Spinal cord (tissue), 10 donors: ENCODE measurements around the gene RPL19. TPM values are rescaled to one million over a fixed set of nuclear protein-coding genes. Genes with fewer than 3 reads are reported as not detected.
"Not testable (repeated sequence)": the region's sequence is repeated elsewhere in the genome, so short reads cannot be mapped to it uniquely, and the experiment has no call there.

Experiments
- DNase-seq, 6 donors: peaks; one replicate each; pipeline versions ENCODE4 v3.0.0 to v3.0.0-alpha.2; 2013 to 2015; ENCODE audit warnings: low spot score in 6 of 6, low read depth in 4 of 6
- H3K27ac ChIP-seq: one replicate; pipeline ENCODE4 v1.5.1; 2013; ENCODE audit warnings: low read depth, low read length, control low read depth
- H3K27me3 ChIP-seq: one replicate; pipeline ENCODE4 v1.6.1; 2013; ENCODE audit warnings: low read length; ENCODE audit not compliant: control insufficient read depth, insufficient read depth
- H3K36me3 ChIP-seq: one replicate; pipeline ENCODE4 v1.6.1; 2013; ENCODE audit warnings: low read length; ENCODE audit not compliant: control insufficient read depth, insufficient read depth
- H3K4me1 ChIP-seq: one replicate; pipeline ENCODE4 v1.6.1; 2013; ENCODE audit warnings: low read length; ENCODE audit not compliant: control insufficient read depth, insufficient read depth
- H3K4me3 ChIP-seq: one replicate; pipeline ENCODE4 v1.5.1; 2013; ENCODE audit warnings: low read depth, low read length, control low read depth
- H3K9me3 ChIP-seq: one replicate; pipeline ENCODE4 v1.6.1; 2013; ENCODE audit warnings: low read length; ENCODE audit not compliant: control insufficient read depth, insufficient read depth
- WGBS: methylation state at CpG from one replicate; pipeline ENCODE4 v1.1.5; 2013; ENCODE audit warnings: missing lambda C conversion rate; ENCODE audit not compliant: insufficient coverage; 5-methylcytosine and 5-hydroxymethylcytosine counted together
- polyA plus RNA-seq, 2 donors: library from polyadenylated mRNA; unstranded; fragments of 120-200 nt; gene quantifications; one replicate each; pipeline ENCODE4 v1.2.1, GENCODE V29; 2013; ENCODE audit not compliant: insufficient read length in 2 of 2
- total RNA-seq, 2 donors: library from RNA; depleted of rRNA in 1 of 2; stranded (reverse); fragments of 120-200 nt in 1 of 2; fragments of >200 nt in 1 of 2; gene quantifications; one replicate each; pipeline versions ENCODE4 v1.2.3 to v1.2.4, GENCODE V29; 2013 to 2014
- donor health status: healthy.

The RPL19 gene
- total and polyA plus RNA-seq, 4 donors, result 650 to 2,773 (median 1,270) TPM

GRCh38 chr17:39250076-39250475 lies 50.0 kb downstream of the RPL19 start:
- H3K9me3 ChIP-seq, DNase-seq, H3K4me1 ChIP-seq, H3K27ac ChIP-seq, H3K4me3 ChIP-seq, H3K27me3 ChIP-seq: not testable (repeated sequence)
- WGBS, result 96% methylated on average over 4 of the region's 12 CpGs
- peaks cover 20% of the 10 kb centered on the region for H3K36me3 ChIP-seq

- no peak overlapping the region for H3K27ac ChIP-seq
- WGBS, result no CpG with 5 or more reads among the region's 1 CpG
Measured at GRCh38 chr17:39251997-39252396, 51.9 kb downstream of the RPL19 start.

GRCh38 chr17:39252788-39253460 lies 52.8 kb downstream of the RPL19 start:
- Histone ChIP-seq H3K27ac (no peak overlapping the region), H3K9me3 (no peaks in the 10 kb centered on the region), H3K4me1 (peaks cover 1% of the 10 kb centered on the region), H3K4me3 (no peak overlapping the region), H3K27me3 (no peaks in the 10 kb centered on the region), H3K36me3 (peaks cover 30% of the 10 kb centered on the region)
- 93% methylated on average over 4 of the region's 7 CpGs for WGBS
- DNase-seq, result no peak

More at GRCh38 chr17:39251997-39252396, 51.9 kb downstream of the RPL19 start:
- H3K4me1 ChIP-seq, result peaks cover 4% of the 10 kb centered on the region
- H3K36me3 ChIP-seq, result peaks cover 26% of the 10 kb centered on the region
- no peaks in the 10 kb centered on the region for H3K27me3 ChIP-seq
- DNase-seq, result no peak
- H3K4me3 ChIP-seq, result no peak overlapping the region
- no peaks in the 10 kb centered on the region for H3K9me3 ChIP-seq

Other genes with a start within 250 kb of the RPL19 start
- gene FBXO47, start 232.9 kb upstream of the RPL19 start, total RNA-seq, result not detected
- not detected for gene FBXO47, start 232.9 kb upstream of the RPL19 start, polyA plus RNA-seq
- 10 to 100 TPM; 10.1 to 12.6 TPM for gene PLXDC1, start 48.6 kb upstream of the RPL19 start, total RNA-seq
- 10 to 100 TPM; 38.6 to 47.1 TPM for gene PLXDC1, start 48.6 kb upstream of the RPL19 start, polyA plus RNA-seq
- gene ARL5C, start 34.1 kb upstream of the RPL19 start, total RNA-seq, result not detected
- under 1 TPM; 0.48 to 0.71 TPM for gene ARL5C, start 34.1 kb upstream of the RPL19 start, polyA plus RNA-seq
- 10 to 100 TPM; 15.5 to 20.5 TPM for gene CACNB1, start 2.6 kb upstream of the RPL19 start, total RNA-seq
- gene CACNB1, start 2.6 kb upstream of the RPL19 start, polyA plus RNA-seq, result 10 to 100 TPM; 41.8 to 57.5 TPM
- gene STAC2, start 25.7 kb downstream of the RPL19 start, total RNA-seq, result 1 to 10 TPM in 1 of 2 donors, under 1 TPM in 1; 0.83 to 2.6 TPM
- 10 to 100 TPM; 14.8 to 17.1 TPM for gene STAC2, start 25.7 kb downstream of the RPL19 start, polyA plus RNA-seq
- gene FBXL20, start 201.3 kb downstream of the RPL19 start, total RNA-seq, result 10 to 100 TPM; 18.7 to 26.1 TPM
- 10 to 100 TPM; 16.1 to 19.4 TPM for gene FBXL20, start 201.3 kb downstream of the RPL19 start, polyA plus RNA-seq